DOHH2 (cell line): ENCODE results near the gene TCHHL1.

ENCODE experiments used
- CTCF ChIP-seq: fragments of 200-600 bp; sonication (generic); IDR thresholded peaks from one replicate; pipeline ENCODE4 v1.5.1; 2014; ENCODE audit warnings: antibody characterized with exemption, mild to moderate bottlenecking, low read depth, low read length; ENCODE audit not compliant: poor library complexity, severe bottlenecking
- EZH2phosphoT487 ChIP-seq: fragments of 200-600 bp; sonication (generic); IDR thresholded peaks from 2 replicates; pipeline ENCODE4 v1.6.1; 2017; ENCODE audit warnings: borderline replicate concordance, mild to moderate bottlenecking, antibody characterized with exemption, low read length, moderate library complexity, mixed read lengths

- TF ChIP-seq CTCF, result no peak
- TF ChIP-seq EZH2phosphoT487, result no peak
These were observed 4.0 kb downstream of the TCHHL1 start for GRCh38 chr1:152084853-152085252.
